DOHH2 (cell line): Measurements from ENCODE around the gene GLYATL1.

Experiments
- EZH2phosphoT487 ChIP-seq: fragments of 200-600 bp; sonication (generic); IDR thresholded peaks from 2 replicates; pipeline ENCODE4 v1.6.1; 2017; ENCODE audit warnings: borderline replicate concordance, mild to moderate bottlenecking, antibody characterized with exemption, low read length, moderate library complexity, mixed read lengths
- TF ChIP-seq, protein P1 (sequence below): fragments of 200-600 bp; sonication (generic); IDR thresholded peaks from one replicate; pipeline ENCODE4 v1.5.1; 2014; ENCODE audit warnings: antibody characterized with exemption, mild to moderate bottlenecking, low read depth, low read length; ENCODE audit not compliant: poor library complexity, severe bottlenecking

DNA sequence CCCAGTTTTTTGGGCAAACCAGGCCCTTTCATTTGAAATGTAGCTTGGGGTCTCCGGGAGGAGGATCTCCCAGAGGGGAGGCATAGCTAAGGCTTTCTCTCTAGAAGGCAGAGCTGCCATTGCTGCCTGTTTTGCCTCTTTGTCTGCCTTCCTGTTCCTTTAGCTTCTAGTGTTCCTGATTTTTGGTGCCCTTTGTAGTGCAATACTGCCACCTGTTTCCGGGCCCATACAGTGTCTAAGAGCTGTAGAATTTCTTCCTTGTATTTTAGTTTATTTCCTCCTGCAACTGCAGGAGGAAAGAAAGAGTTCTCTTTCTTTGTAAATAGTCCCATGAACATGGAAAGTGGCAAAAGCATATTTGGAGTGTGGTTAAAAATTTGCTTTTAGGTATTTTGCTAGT, 19.3 kb upstream of the GLYATL1 start:
- TF ChIP-seq, protein P1, sequence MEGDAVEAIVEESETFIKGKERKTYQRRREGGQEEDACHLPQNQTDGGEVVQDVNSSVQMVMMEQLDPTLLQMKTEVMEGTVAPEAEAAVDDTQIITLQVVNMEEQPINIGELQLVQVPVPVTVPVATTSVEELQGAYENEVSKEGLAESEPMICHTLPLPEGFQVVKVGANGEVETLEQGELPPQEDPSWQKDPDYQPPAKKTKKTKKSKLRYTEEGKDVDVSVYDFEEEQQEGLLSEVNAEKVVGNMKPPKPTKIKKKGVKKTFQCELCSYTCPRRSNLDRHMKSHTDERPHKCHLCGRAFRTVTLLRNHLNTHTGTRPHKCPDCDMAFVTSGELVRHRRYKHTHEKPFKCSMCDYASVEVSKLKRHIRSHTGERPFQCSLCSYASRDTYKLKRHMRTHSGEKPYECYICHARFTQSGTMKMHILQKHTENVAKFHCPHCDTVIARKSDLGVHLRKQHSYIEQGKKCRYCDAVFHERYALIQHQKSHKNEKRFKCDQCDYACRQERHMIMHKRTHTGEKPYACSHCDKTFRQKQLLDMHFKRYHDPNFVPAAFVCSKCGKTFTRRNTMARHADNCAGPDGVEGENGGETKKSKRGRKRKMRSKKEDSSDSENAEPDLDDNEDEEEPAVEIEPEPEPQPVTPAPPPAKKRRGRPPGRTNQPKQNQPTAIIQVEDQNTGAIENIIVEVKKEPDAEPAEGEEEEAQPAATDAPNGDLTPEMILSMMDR = no peak
- TF ChIP-seq EZH2phosphoT487 = no peak
